HepG2 (cell line): ENCODE results near the gene TACR3.

Experiments
- HNRNPUL1 ChIP-seq: fragments of 200-400 bp; formaldehyde crosslinking; IDR thresholded peaks from 2 replicates; pipeline ENCODE4 v1.6.1; 2017; ENCODE audit warnings: low read depth, mild to moderate bottlenecking, low read length, moderate library complexity
- PRPF4 ChIP-seq: fragments of 200-400 bp; formaldehyde crosslinking; IDR thresholded peaks from 2 replicates; pipeline ENCODE4 v1.6.1; 2016; ENCODE audit warnings: low read length, low read depth; ENCODE audit not compliant: poor library complexity, severe bottlenecking
- ZKSCAN8 ChIP-seq: IDR thresholded peaks from 2 replicates; pipeline ENCODE4 v1.6.1; 2016; ENCODE audit warnings: borderline replicate concordance, missing genetic modification reagents, missing compliant biosample characterization

- TF ChIP-seq ZKSCAN8 (CRISPR knock-in tag) (no peak), PRPF4 (no peak), HNRNPUL1 (no peak)
These were observed at the start of gene TACR3 for GRCh38 chr4:103719830-103720207.
